GM19455 (cell line): ENCODE data around the gene TSPY8.
"Not testable (repeated sequence)": the region's sequence is repeated elsewhere in the genome, so short reads cannot be mapped to it uniquely, and the experiment has no call there.

Experiments used
- ATAC-seq: cut with Tn5 transposase; IDR thresholded peaks from one replicate; pipeline ENCODE4 v1.9.1; 2021; ENCODE audit not compliant: unreplicated experiment

Gene TSPY8, protein sequence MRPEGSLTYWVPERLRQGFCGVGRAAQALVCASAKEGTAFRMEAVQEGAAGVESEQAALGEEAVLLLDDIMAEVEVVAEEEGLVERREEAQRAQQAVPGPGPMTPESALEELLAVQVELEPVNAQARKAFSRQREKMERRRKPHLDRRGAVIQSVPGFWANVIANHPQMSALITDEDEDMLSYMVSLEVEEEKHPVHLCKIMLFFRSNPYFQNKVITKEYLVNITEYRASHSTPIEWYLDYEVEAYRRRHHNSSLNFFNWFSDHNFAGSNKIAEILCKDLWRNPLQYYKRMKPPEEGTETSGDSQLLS

DNA sequence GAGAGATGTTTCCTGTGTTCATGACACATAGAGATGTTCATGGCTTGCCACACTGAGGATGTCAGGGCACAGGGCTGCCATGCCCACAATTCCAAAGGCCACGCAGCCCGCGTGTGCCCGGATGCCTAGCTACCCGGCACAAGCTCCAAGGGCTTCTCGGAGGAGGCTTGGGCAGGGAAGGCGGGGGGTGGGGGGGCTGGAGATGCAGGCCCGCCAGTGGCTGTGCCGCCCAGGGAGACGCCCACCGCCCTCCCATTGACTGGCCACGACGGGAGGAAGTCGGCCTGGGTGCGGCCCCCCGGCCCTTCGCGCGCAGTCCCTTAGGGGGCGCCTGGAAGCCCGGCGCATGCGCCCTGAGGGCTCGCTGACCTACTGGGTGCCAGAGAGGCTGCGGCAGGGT is at the start of gene TSPY8:
TSPY8 (plus strand) TSS at position 301 of the 400 bp plus-strand sequence; CDS start at position 347, 46 bp downstream.
- ATAC-seq = not testable (repeated sequence)

DNA sequence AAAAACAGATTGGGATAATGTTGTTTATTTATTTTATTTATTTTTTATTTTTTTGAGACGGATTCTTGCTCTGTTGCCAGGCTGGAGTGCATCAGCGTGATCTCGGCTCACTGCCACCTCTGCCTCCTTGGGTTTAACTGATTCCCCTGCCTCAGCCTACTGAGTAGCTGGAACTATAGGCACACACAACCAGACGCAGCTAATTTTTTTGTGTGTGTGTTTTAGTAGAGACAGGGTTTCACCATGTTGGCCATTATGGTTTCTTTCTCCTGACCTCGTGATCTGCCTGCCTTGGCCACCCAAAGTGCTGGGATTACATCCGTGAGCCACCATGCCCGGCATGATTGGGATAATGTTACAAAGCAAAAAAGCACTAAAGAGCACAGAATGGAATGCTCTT is 36.6 kb upstream of the TSPY8 start:
- ATAC-seq = no peak

DNA sequence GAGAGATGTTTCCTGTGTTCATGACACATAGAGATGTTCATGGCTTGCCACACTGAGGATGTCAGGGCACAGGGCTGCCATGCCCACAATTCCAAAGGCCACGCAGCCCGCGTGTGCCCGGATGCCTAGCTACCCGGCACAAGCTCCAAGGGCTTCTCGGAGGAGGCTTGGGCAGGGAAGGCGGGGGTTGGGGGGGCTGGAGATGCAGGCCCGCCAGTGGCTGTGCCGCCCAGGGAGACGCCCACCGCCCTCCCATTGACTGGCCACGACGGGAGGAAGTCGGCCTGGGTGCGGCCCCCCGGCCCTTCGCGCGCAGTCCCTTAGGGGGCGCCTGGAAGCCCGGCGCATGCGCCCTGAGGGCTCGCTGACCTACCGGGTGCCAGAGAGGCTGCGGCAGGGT is 20.4 kb upstream of the TSPY8 start, which contains the start of gene TSPY4:
TSPY4 (plus strand) TSS at position 301 of the 400 bp plus-strand sequence; CDS start at position 347, 46 bp downstream.
- not testable (repeated sequence) for ATAC-seq

DNA sequence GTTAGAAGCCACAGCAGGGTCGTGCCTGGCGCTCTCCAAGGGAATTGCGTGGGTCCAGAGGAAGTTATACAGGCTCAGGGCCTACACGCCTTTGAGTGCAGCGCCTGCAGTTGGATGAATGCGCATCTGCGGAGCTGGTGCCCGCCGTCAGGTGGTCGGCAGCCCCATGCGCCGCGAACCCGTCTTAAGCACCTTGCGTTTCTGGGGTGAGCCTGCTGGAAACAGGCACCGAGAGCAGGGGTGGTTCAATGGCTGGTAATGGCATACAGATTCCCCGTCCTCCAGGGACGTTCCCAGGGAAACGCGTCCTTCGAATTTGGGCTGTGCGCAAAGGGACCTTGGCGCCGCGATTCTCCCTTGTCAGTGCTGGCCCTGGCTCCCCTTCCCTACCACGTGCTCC is 38.9 kb downstream of the TSPY8 start:
- ATAC-seq = not testable (repeated sequence)

DNA sequence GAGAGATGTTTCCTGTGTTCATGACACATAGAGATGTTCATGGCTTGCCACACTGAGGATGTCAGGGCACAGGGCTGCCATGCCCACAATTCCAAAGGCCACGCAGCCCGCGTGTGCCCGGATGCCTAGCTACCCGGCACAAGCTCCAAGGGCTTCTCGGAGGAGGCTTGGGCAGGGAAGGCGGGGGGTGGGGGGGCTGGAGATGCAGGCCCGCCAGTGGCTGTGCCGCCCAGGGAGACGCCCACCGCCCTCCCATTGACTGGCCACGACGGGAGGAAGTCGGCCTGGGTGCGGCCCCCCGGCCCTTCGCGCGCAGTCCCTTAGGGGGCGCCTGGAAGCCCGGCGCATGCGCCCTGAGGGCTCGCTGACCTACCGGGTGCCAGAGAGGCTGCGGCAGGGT is 40.5 kb downstream of the TSPY8 start, which contains the start of gene TSPY3:
TSPY3 (plus strand) TSS at position 301 of the 400 bp plus-strand sequence; CDS start at position 347, 46 bp downstream.
- ATAC-seq = not testable (repeated sequence)
